ENCODE results near the gene TBX20. TPM values are rescaled to one million over a fixed set of nuclear protein-coding genes. Genes with fewer than 3 reads are reported as not detected.
"Not testable (repeated sequence)": the region's sequence is repeated elsewhere in the genome, so short reads cannot be mapped to it uniquely, and the experiment has no call there.

The TBX20 gene
- total RNA-seq, 4 donors from 2014 or later: 0.22 to 0.27 TPM; not detected in 2

GRCh38 chr7:35248576-35249536 lies 5.0 kb downstream of the TBX20 start:
- H3K27ac ChIP-seq: no peak overlapping the region
- intact Hi-C loops (cut with DNase I): no loop called here
- no peaks in the 10 kb centered on the region for H3K9me3 ChIP-seq
- DNase-seq: no peak
- peaks cover 4 to 7% of the 10 kb centered on the region in 2 donors for H3K4me1 ChIP-seq
- H3K36me3 ChIP-seq: no peaks in the 10 kb centered on the region
- no peak overlapping the region for H3K4me3 ChIP-seq (replicated peaks in 1 of 3)
- WGBS, 2 donors: 13 to 20% methylated on average over 20 to 21 of the region's 21 CpGs
- no peak for TF ChIP-seq CTCF (IDR thresholded peaks at IDR 0.05)
- TF ChIP-seq POLR2A (IDR thresholded peaks at IDR 0.05): no peak
- peaks cover 25% of the 10 kb centered on the region for H3K27me3 ChIP-seq

- no peaks in the 10 kb centered on the region for H3K36me3 ChIP-seq
- H3K9me3 ChIP-seq: no peaks in the 10 kb centered on the region
- no peak overlapping the region for H3K4me3 ChIP-seq (replicated peaks in 1 of 3)
- intact Hi-C loops (cut with DNase I): no loop called here
- no peak overlapping the region for H3K27ac ChIP-seq
- no peak for TF ChIP-seq CTCF (IDR thresholded peaks at IDR 0.05)
- TF ChIP-seq POLR2A (IDR thresholded peaks at IDR 0.05): no peak
- H3K4me1 ChIP-seq: no peaks in the 10 kb centered on the region
- peaks cover 5% of the 10 kb centered on the region for H3K27me3 ChIP-seq
- DNase-seq: no peak
Measured at GRCh38 chr7:35246819-35247218, 7.1 kb downstream of the TBX20 start.

GRCh38 chr7:35241884-35242283 lies 12.0 kb downstream of the TBX20 start:
- no peak overlapping the region for H3K4me3 ChIP-seq (replicated peaks in 1 of 3)
- H3K4me1 ChIP-seq: no peaks in the 10 kb centered on the region
- H3K27ac ChIP-seq: no peak overlapping the region
- H3K36me3 ChIP-seq: no peaks in the 10 kb centered on the region
- 77 to 81% methylated on average over 7 of the region's 7 CpGs for WGBS, 2 donors
- no peak for TF ChIP-seq POLR2A (IDR thresholded peaks at IDR 0.05)
- TF ChIP-seq CTCF (IDR thresholded peaks at IDR 0.05): no peak
- H3K27me3 ChIP-seq: no peaks in the 10 kb centered on the region
- intact Hi-C loops (cut with DNase I): no loop called here
- H3K9me3 ChIP-seq: no peaks in the 10 kb centered on the region
- DNase-seq: no peak

- DNase-seq: no peak
- H3K4me1 ChIP-seq: no peaks in the 10 kb centered on the region
- H3K27ac ChIP-seq: no peak overlapping the region
- TF ChIP-seq POLR2A (IDR thresholded peaks at IDR 0.05) (no peak), CTCF (IDR thresholded peaks at IDR 0.05) (no peak)
- H3K9me3 ChIP-seq: no peaks in the 10 kb centered on the region
- H3K4me3 ChIP-seq (replicated peaks in 1 of 3): no peak overlapping the region
- intact Hi-C loops (cut with DNase I): no loop called here
- no peaks in the 10 kb centered on the region for H3K36me3 ChIP-seq
- no peaks in the 10 kb centered on the region for H3K27me3 ChIP-seq
Measured at GRCh38 chr7:35241436-35241835, 12.5 kb downstream of the TBX20 start.

GRCh38 chr7:35241008-35241407 lies 12.9 kb downstream of the TBX20 start:
- H3K27ac ChIP-seq; H3K36me3 ChIP-seq; H3K9me3 ChIP-seq; H3K27me3 ChIP-seq; H3K4me1 ChIP-seq; intact Hi-C loops (cut with DNase I); DNase-seq; H3K4me3 ChIP-seq (replicated peaks in 1 of 3): not testable (repeated sequence)
- WGBS, 2 donors: 72 to 77% methylated on average over 2 of the region's 2 CpGs

- DNase-seq; H3K27ac ChIP-seq; intact Hi-C loops (cut with DNase I); H3K9me3 ChIP-seq; H3K4me3 ChIP-seq (replicated peaks in 1 of 3); H3K36me3 ChIP-seq; H3K27me3 ChIP-seq; H3K4me1 ChIP-seq: not testable (repeated sequence)
- 90 to 91% methylated on average over 5 of the region's 5 CpGs for WGBS, 2 donors
Measured at GRCh38 chr7:35238456-35238855, 15.4 kb downstream of the TBX20 start.
